ENCODE measurements around the gene CFHR5.

The CFHR5 gene

DNA sequence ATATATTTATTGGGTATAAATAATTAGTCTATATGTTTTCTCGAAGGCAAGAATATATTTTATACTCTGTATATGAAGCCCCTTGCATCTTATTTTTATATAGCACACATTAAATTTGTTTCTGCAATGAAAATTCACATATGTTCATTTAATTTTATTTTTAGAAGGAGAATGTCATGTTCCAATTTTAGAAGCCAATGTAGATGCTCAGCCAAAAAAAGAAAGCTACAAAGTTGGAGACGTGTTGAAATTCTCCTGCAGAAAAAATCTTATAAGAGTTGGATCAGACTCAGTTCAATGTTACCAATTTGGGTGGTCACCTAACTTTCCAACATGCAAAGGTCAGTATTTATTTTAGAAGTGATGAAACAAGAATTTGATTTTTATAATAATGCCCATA lies 16.6 kb downstream of the CFHR5 start:
- H3K4me3 ChIP-seq (ENCODE audit: control insufficient read depth in 1 of 7, extremely low read depth in 1 of 7, insufficient read depth in 4 of 7, low read depth in 2 of 7, low read length in 6 of 7), result no peak overlapping the region
- no peaks in the 10 kb centered on the region for H3K9me3 ChIP-seq (ENCODE audit: control extremely low read depth in 1 of 5, control insufficient read depth in 4 of 5, insufficient read depth in 2 of 5, low read depth in 1 of 5, low read length in 4 of 5)
- DNase-seq, result no peak
- H3K27ac ChIP-seq (ENCODE audit: insufficient read depth in 1 of 2, low read depth in 1 of 2, low read length in 2 of 2, poor library complexity in 1 of 2, severe bottlenecking in 2 of 2), result no peak overlapping the region
- CTCF ChIA-PET, result no interaction called here
- no peaks in the 10 kb centered on the region for H3K36me3 ChIP-seq (ENCODE audit: control insufficient read depth in 4 of 4, insufficient read depth in 4 of 4, low read length in 3 of 4)
- no peaks in the 10 kb centered on the region for H3K4me1 ChIP-seq (ENCODE audit: control extremely low read depth in 1 of 4, control insufficient read depth in 4 of 4, insufficient read depth in 4 of 4, low read length in 3 of 4)
- H3K27me3 ChIP-seq (replicated peaks in 2 of 5; ENCODE audit: control insufficient read depth in 4 of 5, insufficient read depth in 5 of 5, low read length in 4 of 5), result no peaks in the 10 kb centered on the region
- WGBS (ENCODE audit: insufficient coverage), result no CpG with 5 or more reads among the region's 2 CpGs
- POLR2A ChIA-PET, result no interaction called here

DNA sequence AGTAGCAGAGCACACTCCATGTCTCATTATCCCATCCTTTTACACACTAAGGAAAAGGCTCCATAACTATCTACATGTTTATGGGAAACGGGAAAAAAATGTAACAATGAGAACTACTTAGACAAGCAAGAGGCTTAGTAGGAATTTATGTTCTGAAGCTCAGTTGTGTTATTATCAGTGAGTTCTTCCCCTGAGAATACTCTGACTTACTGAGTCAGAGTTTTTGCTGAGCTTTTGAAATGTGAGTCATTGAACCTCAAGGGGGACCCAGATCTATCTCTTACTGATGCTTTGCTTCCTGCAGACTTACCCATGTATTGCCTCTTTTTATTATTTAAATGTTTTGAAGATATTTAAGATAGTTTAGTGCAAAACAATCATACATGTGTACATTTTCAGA lies 20.1 kb downstream of the CFHR5 start:
- no peaks in the 10 kb centered on the region for H3K36me3 ChIP-seq (ENCODE audit: control insufficient read depth in 4 of 4, insufficient read depth in 4 of 4, low read length in 3 of 4)
- no peaks in the 10 kb centered on the region for H3K9me3 ChIP-seq (ENCODE audit: control extremely low read depth in 1 of 5, control insufficient read depth in 4 of 5, insufficient read depth in 2 of 5, low read depth in 1 of 5, low read length in 4 of 5)
- H3K27me3 ChIP-seq (replicated peaks in 2 of 5; ENCODE audit: control insufficient read depth in 4 of 5, insufficient read depth in 5 of 5, low read length in 4 of 5), result no peaks in the 10 kb centered on the region
- H3K27ac ChIP-seq (ENCODE audit: insufficient read depth in 1 of 2, low read depth in 1 of 2, low read length in 2 of 2, poor library complexity in 1 of 2, severe bottlenecking in 2 of 2), result no peak overlapping the region
- no CpG with 5 or more reads among the region's 1 CpG for WGBS (ENCODE audit: insufficient coverage)
- H3K4me1 ChIP-seq (ENCODE audit: control extremely low read depth in 1 of 4, control insufficient read depth in 4 of 4, insufficient read depth in 4 of 4, low read length in 3 of 4), result no peaks in the 10 kb centered on the region
- H3K4me3 ChIP-seq (ENCODE audit: control insufficient read depth in 1 of 7, extremely low read depth in 1 of 7, insufficient read depth in 4 of 7, low read depth in 2 of 7, low read length in 6 of 7), result no peak overlapping the region
- ChIA-PET CTCF (no interaction called here), POLR2A (no interaction called here)
- no peak for DNase-seq

DNA sequence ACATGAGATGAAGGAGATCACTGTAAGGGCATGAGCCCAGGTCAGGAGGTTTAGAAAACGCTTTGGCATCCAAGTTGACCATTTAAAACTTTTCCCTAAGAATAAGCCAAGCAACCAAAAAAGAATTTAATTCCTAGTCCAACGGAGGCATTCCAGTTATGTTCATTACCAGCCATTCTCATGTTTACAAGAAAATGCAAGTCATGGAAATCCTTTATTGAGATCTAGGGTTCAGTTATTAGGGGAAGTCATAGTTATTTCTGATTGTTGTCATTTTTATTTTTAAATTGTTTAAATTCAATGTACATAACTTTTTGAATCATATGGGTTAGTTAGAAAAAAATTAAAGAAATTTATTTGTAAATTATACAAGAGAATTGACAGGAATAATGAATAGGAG lies 24.5 kb downstream of the CFHR5 start:
- ChIA-PET POLR2A (no interaction called here), CTCF (no interaction called here)
- H3K27ac ChIP-seq (ENCODE audit: insufficient read depth in 1 of 2, low read depth in 1 of 2, low read length in 2 of 2, poor library complexity in 1 of 2, severe bottlenecking in 2 of 2), result no peak overlapping the region
- DNase-seq, result no peak
- WGBS (ENCODE audit: insufficient coverage), result 100% methylated on average over 2 of the region's 2 CpGs
- H3K36me3 ChIP-seq (ENCODE audit: control insufficient read depth in 4 of 4, insufficient read depth in 4 of 4, low read length in 3 of 4), result no peaks in the 10 kb centered on the region
- H3K9me3 ChIP-seq (ENCODE audit: control extremely low read depth in 1 of 5, control insufficient read depth in 4 of 5, insufficient read depth in 2 of 5, low read depth in 1 of 5, low read length in 4 of 5), result peaks cover 0 to 1% (median 0%) of the 10 kb centered on the region in 5 experiments
- no peaks in the 10 kb centered on the region for H3K27me3 ChIP-seq (replicated peaks in 2 of 5; ENCODE audit: control insufficient read depth in 4 of 5, insufficient read depth in 5 of 5, low read length in 4 of 5)
- no peak overlapping the region for H3K4me3 ChIP-seq (ENCODE audit: control insufficient read depth in 1 of 7, extremely low read depth in 1 of 7, insufficient read depth in 4 of 7, low read depth in 2 of 7, low read length in 6 of 7)
- H3K4me1 ChIP-seq (ENCODE audit: control extremely low read depth in 1 of 4, control insufficient read depth in 4 of 4, insufficient read depth in 4 of 4, low read length in 3 of 4), result no peaks in the 10 kb centered on the region

DNA sequence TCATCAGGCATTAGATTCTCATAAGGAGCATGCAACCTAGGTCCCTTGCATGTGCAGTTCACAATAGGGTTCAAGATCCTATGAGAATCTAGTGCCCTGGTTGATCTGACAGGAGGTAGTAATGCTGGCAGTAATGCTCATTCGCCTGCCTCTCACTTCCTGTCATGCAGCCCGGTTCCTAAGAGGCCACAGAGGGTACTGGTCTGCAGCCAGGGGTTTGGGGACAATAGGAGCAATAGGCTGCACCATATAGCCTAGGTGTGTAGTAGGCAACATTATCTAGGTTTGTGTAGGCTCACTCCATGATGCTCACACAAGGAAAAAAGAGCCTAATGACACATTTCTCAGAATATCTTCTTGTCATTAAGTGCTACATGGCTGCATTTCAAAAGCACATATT lies 25.8 kb downstream of the CFHR5 start:
- no peaks in the 10 kb centered on the region for H3K36me3 ChIP-seq (ENCODE audit: control insufficient read depth in 4 of 4, insufficient read depth in 4 of 4, low read length in 3 of 4)
- no peaks in the 10 kb centered on the region for H3K27me3 ChIP-seq (replicated peaks in 2 of 5; ENCODE audit: control insufficient read depth in 4 of 5, insufficient read depth in 5 of 5, low read length in 4 of 5)
- 100% methylated on average over 1 of the region's 2 CpGs for WGBS (ENCODE audit: insufficient coverage)
- no peak overlapping the region for H3K4me3 ChIP-seq (ENCODE audit: control insufficient read depth in 1 of 7, extremely low read depth in 1 of 7, insufficient read depth in 4 of 7, low read depth in 2 of 7, low read length in 6 of 7)
- DNase-seq, result no peak
- CTCF ChIA-PET, result no interaction called here
- no peaks in the 10 kb centered on the region for H3K4me1 ChIP-seq (ENCODE audit: control extremely low read depth in 1 of 4, control insufficient read depth in 4 of 4, insufficient read depth in 4 of 4, low read length in 3 of 4)
- no peak overlapping the region for H3K27ac ChIP-seq (ENCODE audit: insufficient read depth in 1 of 2, low read depth in 1 of 2, low read length in 2 of 2, poor library complexity in 1 of 2, severe bottlenecking in 2 of 2)
- POLR2A ChIA-PET, result no interaction called here
- peaks cover 0 to 1% (median 0%) of the 10 kb centered on the region in 5 experiments for H3K9me3 ChIP-seq (ENCODE audit: control extremely low read depth in 1 of 5, control insufficient read depth in 4 of 5, insufficient read depth in 2 of 5, low read depth in 1 of 5, low read length in 4 of 5)

DNA sequence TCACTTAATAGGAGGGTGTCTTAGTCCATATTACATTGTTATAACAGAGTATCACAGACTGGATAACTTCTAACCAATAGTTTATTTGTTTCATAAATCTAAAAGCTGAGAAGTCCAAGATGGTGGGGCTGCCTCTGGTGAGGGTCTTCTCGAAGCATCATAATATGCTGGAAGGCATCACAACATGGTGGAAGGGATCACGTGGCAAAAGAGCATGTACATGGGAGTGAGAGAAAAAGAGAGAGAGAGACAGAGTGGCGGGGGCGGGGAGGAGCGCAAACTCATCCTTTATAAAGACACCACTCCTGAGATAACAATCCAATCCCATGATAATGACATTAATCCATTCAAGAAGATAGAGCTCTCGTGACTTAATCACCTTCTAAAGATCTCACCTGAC lies 31.5 kb downstream of the CFHR5 start:
- H3K4me1 ChIP-seq (ENCODE audit: control extremely low read depth in 1 of 4, control insufficient read depth in 4 of 4, insufficient read depth in 4 of 4, low read length in 3 of 4), result no peaks in the 10 kb centered on the region
- peaks cover 0 to 3% (median 0%) of the 10 kb centered on the region in 5 experiments for H3K9me3 ChIP-seq (ENCODE audit: control extremely low read depth in 1 of 5, control insufficient read depth in 4 of 5, insufficient read depth in 2 of 5, low read depth in 1 of 5, low read length in 4 of 5)
- H3K36me3 ChIP-seq (ENCODE audit: control insufficient read depth in 4 of 4, insufficient read depth in 4 of 4, low read length in 3 of 4), result no peaks in the 10 kb centered on the region
- no peak overlapping the region for H3K4me3 ChIP-seq (ENCODE audit: control insufficient read depth in 1 of 7, extremely low read depth in 1 of 7, insufficient read depth in 4 of 7, low read depth in 2 of 7, low read length in 6 of 7)
- 100% methylated on average over 2 of the region's 6 CpGs for WGBS (ENCODE audit: insufficient coverage)
- no peak overlapping the region for H3K27ac ChIP-seq (ENCODE audit: insufficient read depth in 1 of 2, low read depth in 1 of 2, low read length in 2 of 2, poor library complexity in 1 of 2, severe bottlenecking in 2 of 2)
- no peak for DNase-seq
- POLR2A ChIA-PET, result no interaction called here
- CTCF ChIA-PET, result no interaction called here
- H3K27me3 ChIP-seq (replicated peaks in 2 of 5; ENCODE audit: control insufficient read depth in 4 of 5, insufficient read depth in 5 of 5, low read length in 4 of 5), result no peaks in the 10 kb centered on the region

DNA sequence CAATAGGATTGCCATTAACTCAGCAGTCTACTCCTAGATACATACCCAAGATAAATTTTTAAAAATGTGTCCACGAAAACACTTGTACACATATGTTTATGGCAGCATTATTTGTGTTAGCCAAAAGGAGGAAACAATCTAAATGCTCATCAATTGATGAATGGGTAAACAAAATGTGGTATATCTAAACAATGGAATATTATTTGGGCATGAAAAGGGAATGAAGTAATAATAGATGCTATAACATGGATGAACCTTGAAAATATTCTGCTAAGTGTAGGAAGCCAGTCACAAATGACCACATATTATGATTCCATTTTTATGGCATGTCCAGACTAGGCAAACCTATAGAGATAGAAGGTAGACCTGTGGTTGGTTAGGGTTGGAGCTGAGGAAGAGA lies 34.3 kb downstream of the CFHR5 start:
- DNase-seq, result no peak
- Histone ChIP-seq H3K9me3 (ENCODE audit: control extremely low read depth in 1 of 5, control insufficient read depth in 4 of 5, insufficient read depth in 2 of 5, low read depth in 1 of 5, low read length in 4 of 5) (peaks cover 0 to 3% (median 0%) of the 10 kb centered on the region in 5 experiments), H3K27ac (ENCODE audit: insufficient read depth in 1 of 2, low read depth in 1 of 2, low read length in 2 of 2, poor library complexity in 1 of 2, severe bottlenecking in 2 of 2) (no peak overlapping the region), H3K27me3 (replicated peaks in 2 of 5; ENCODE audit: control insufficient read depth in 4 of 5, insufficient read depth in 5 of 5, low read length in 4 of 5) (no peaks in the 10 kb centered on the region), H3K4me1 (ENCODE audit: control extremely low read depth in 1 of 4, control insufficient read depth in 4 of 4, insufficient read depth in 4 of 4, low read length in 3 of 4) (no peaks in the 10 kb centered on the region), H3K4me3 (ENCODE audit: control insufficient read depth in 1 of 7, extremely low read depth in 1 of 7, insufficient read depth in 4 of 7, low read depth in 2 of 7, low read length in 6 of 7) (no peak overlapping the region), H3K36me3 (ENCODE audit: control insufficient read depth in 4 of 4, insufficient read depth in 4 of 4, low read length in 3 of 4) (no peaks in the 10 kb centered on the region)
- WGBS (ENCODE audit: insufficient coverage), result 60% methylated on average over 1 of the region's 1 CpG
- ChIA-PET POLR2A (no interaction called here), CTCF (no interaction called here)

DNA sequence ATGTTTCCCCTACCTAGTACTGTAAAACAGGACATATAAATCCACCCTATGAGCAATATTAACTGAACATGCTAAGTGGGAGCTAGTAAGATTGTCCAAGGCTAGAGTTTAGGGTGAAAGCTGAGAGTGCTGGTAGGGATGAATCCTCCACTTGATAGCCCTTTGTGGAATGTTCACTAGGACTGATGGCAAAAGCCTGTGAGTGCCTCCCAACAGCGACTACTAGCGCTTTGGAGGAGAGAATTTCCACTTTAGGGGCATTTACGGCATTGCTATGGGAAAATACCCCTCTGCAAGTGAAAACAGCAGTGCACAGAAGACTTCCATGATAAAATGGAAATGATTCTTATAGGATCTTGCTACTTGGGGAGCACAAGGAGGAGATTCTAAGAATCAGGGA lies 35.9 kb downstream of the CFHR5 start:
- no peak overlapping the region for H3K27ac ChIP-seq (ENCODE audit: insufficient read depth in 1 of 2, low read depth in 1 of 2, low read length in 2 of 2, poor library complexity in 1 of 2, severe bottlenecking in 2 of 2)
- H3K4me1 ChIP-seq (ENCODE audit: control extremely low read depth in 1 of 4, control insufficient read depth in 4 of 4, insufficient read depth in 4 of 4, low read length in 3 of 4), result no peaks in the 10 kb centered on the region
- ChIA-PET CTCF (no interaction called here), POLR2A (no interaction called here)
- H3K4me3 ChIP-seq (ENCODE audit: control insufficient read depth in 1 of 7, extremely low read depth in 1 of 7, insufficient read depth in 4 of 7, low read depth in 2 of 7, low read length in 6 of 7), result no peak overlapping the region
- WGBS (ENCODE audit: insufficient coverage), result 96% methylated on average over 3 of the region's 3 CpGs
- H3K36me3 ChIP-seq (ENCODE audit: control insufficient read depth in 4 of 4, insufficient read depth in 4 of 4, low read length in 3 of 4), result no peaks in the 10 kb centered on the region
- no peak for DNase-seq
- no peaks in the 10 kb centered on the region for H3K27me3 ChIP-seq (replicated peaks in 2 of 5; ENCODE audit: control insufficient read depth in 4 of 5, insufficient read depth in 5 of 5, low read length in 4 of 5)
- H3K9me3 ChIP-seq (ENCODE audit: control extremely low read depth in 1 of 5, control insufficient read depth in 4 of 5, insufficient read depth in 2 of 5, low read depth in 1 of 5, low read length in 4 of 5), result peaks cover 0 to 3% (median 0%) of the 10 kb centered on the region in 5 experiments
